GM12878 (cell line): ENCODE results near the gene MOK.

Experiments
- SMC3 ChIP-seq: IDR thresholded peaks from 2 replicates; pipeline ENCODE4 v1.6.1; 2011; ENCODE audit warnings: low read length, improper control_type of control experiment, borderline replicate concordance
- SREBF2 ChIP-seq: IDR thresholded peaks from 2 replicates; pipeline ENCODE4 v1.6.1; 2012; ENCODE audit warnings: mild to moderate bottlenecking, low read length

GRCh38 chr14:102241147-102241546, 63.8 kb downstream of the MOK start:
- TF ChIP-seq SREBF2 = no peak
- no peak for TF ChIP-seq SMC3
